CD4-positive, alpha-beta T cell (primary cell): ENCODE measurements around the gene EMC7. TPM values are rescaled to one million over a fixed set of nuclear protein-coding genes. Genes with fewer than 3 reads are reported as not detected.

Source experiments
- ATAC-seq: fragments of 200-7000 bp; cut with Tn5 transposase; one replicate; pipeline ENCODE4 v1.10.0; 2022; ENCODE audit warnings: mild to moderate bottlenecking; ENCODE audit not compliant: poor library complexity
- CTCF ChIA-PET: fragments of 350-600 bp; sonication (Branson Sonifier 250); formaldehyde crosslinking; loops from one replicate; lab custom pipeline; 2021; ENCODE audit warnings: antibody characterized with exemption, inconsistent platforms; lab: Charles Lee
- POLR2A ChIA-PET: fragments of 350-600 bp; sonication (Branson Sonifier 250); formaldehyde crosslinking; loops from one replicate; lab custom pipeline; 2021; ENCODE audit warnings: antibody characterized with exemption, inconsistent platforms; lab: Charles Lee
- DNase-seq, 14 experiments: peaks; one replicate each; pipeline ENCODE4 v3.0.0-alpha.2; 2013 to 2020; ENCODE audit warnings: mixed read lengths in 2 of 14
- H3K27ac ChIP-seq, 2 donors: one replicate each; pipeline versions ENCODE4 v1.5.1 to v1.7.0; 2013; ENCODE audit warnings: low read length in 2 of 2, low read depth in 1 of 2, mild to moderate bottlenecking in 1 of 2
- H3K27me3 ChIP-seq, 2 experiments: 1 replicate in 1 of 2; 2 replicates in 1 of 2; pipeline versions ENCODE4 v1.6.1 to v1.7.0; 2013; ENCODE audit warnings: low read length in 2 of 2, control low read depth in 1 of 2, mild to moderate bottlenecking in 1 of 2, moderate library complexity in 1 of 2; ENCODE audit not compliant: insufficient read depth in 2 of 2, control insufficient read depth in 1 of 2
- H3K36me3 ChIP-seq: one replicate; pipeline ENCODE4 v1.6.1; 2013; ENCODE audit warnings: low read length, control low read depth; ENCODE audit not compliant: insufficient read depth
- H3K4me1 ChIP-seq: one replicate; pipeline ENCODE4 v1.6.1; 2013; ENCODE audit warnings: low read length, control low read depth; ENCODE audit not compliant: insufficient read depth
- H3K4me3 ChIP-seq: one replicate; pipeline ENCODE4 v1.5.1; 2013; ENCODE audit warnings: mild to moderate bottlenecking, low read length, moderate library complexity
- H3K9me3 ChIP-seq, 2 experiments: 1 replicate in 1 of 2; 2 replicates in 1 of 2; pipeline versions ENCODE4 v1.6.1 to v1.7.0; 2013; ENCODE audit warnings: low read length in 2 of 2, mild to moderate bottlenecking in 2 of 2, control low read depth in 1 of 2, moderate library complexity in 1 of 2; ENCODE audit not compliant: control insufficient read depth in 1 of 2, insufficient read depth in 1 of 2
- H3K27ac Mint-ChIP-seq: one replicate; pipeline ENCODE4 v1.8.0; 2020; ENCODE audit warnings: mixed read lengths
- H3K27me3 Mint-ChIP-seq: one replicate; pipeline ENCODE4 v1.8.0; 2021; ENCODE audit warnings: mixed read lengths
- H3K36me3 Mint-ChIP-seq: one replicate; pipeline ENCODE4 v1.8.0; 2021; ENCODE audit warnings: low read depth, mixed read lengths
- H3K4me1 Mint-ChIP-seq: one replicate; pipeline ENCODE4 v1.8.0; 2021; ENCODE audit warnings: low read depth, mixed read lengths
- H3K4me3 Mint-ChIP-seq: one replicate; pipeline ENCODE4 v1.8.0; 2020; ENCODE audit warnings: mild to moderate bottlenecking, mixed read lengths
- H3K9me3 Mint-ChIP-seq: one replicate; pipeline ENCODE4 v1.8.0; 2020; ENCODE audit warnings: mixed read lengths
- CTCF ChIP-seq: fragments of 200-600 bp; IDR thresholded peaks from one replicate; pipeline ENCODE4 v1.8.0; 2022; ENCODE audit warnings: antibody characterized with exemption, mild to moderate bottlenecking
- intact Hi-C, 2 experiments: fragments of 100-400 bp; cut with DNase I in 1 of 2; cut with micrococcal nuclease in 1 of 2; formaldehyde crosslinking; loops; one replicate each; pipeline versions ENCODE4 v1.15.1 to v1.9.0; 2023 to 2025; cut with DNase I, micrococcal nuclease
- total RNA-seq, 174 experiments: library from RNA in 2 of 174; stranded (reverse) in 2 of 174; gene quantifications; one replicate each; pipeline ENCODE4 v1.2.3 and lab custom pipeline; 2021 to 2026

EMC7 gene
- total RNA-seq, 2 experiments from 2014 or later, result 54.0 to 54.6 TPM

GRCh38 chr15:34099914-34100313, 1.7 kb downstream of the EMC7 start:
- Mint-ChIP-seq H3K27ac (peak overlapping the region; percentile 96), H3K27me3 (no peaks in the 10 kb centered on the region), H3K4me1 (peaks cover 60% of the 10 kb centered on the region), H3K9me3 (peaks cover 4% of the 10 kb centered on the region), H3K36me3 (peaks cover 52% of the 10 kb centered on the region), H3K4me3 (peak overlapping the region; percentile 53)
- Histone ChIP-seq H3K4me3 (no peak overlapping the region), H3K9me3 (no peaks in the 10 kb centered on the region), H3K27me3 (no peaks in the 10 kb centered on the region), H3K36me3 (peaks cover 5% of the 10 kb centered on the region), H3K4me1 (peaks cover 20% of the 10 kb centered on the region), H3K27ac (no peak overlapping the region)
- intact Hi-C loops, result loop anchor here (2.0 to 5.0 kb wide), 7 partner anchors 59 to 887 kb away; partner anchors contain the start of genes AVEN (in 1 of the 2), LPCAT4 (in 1 of the 2), NOP10 (in 1 of the 2) and NUTM1 (in 1 of the 2)
- POLR2A ChIA-PET, result interaction anchor here (1.1 kb wide), 1 partner anchor 484 kb away, joined by 3 read pairs; the partner anchor contains the start of gene GOLGA8B
- no peak for TF ChIP-seq CTCF
- ATAC-seq (no peak), DNase-seq (no peak)
- CTCF ChIA-PET, result interaction anchor here (1.2 kb wide), 1 partner anchor 59 kb away, joined by 3 read pairs; no protein-coding TSS in a partner anchor

- ChIA-PET POLR2A (interaction anchor here (0.6 to 1.3 kb wide), 3 partner anchors 10 to 212 kb away, joined by 3 to 6 read pairs (median 4); partner anchors contain the start of genes EMC7 and PGBD4), CTCF (interaction anchor here (1.2 to 1.4 kb wide), 2 partner anchors 124 to 126 kb away, joined by 3 read pairs; partner anchors contain the start of gene KATNBL1)
- Histone ChIP-seq H3K9me3 (no peaks in the 10 kb centered on the region), H3K4me1 (no peaks in the 10 kb centered on the region), H3K36me3 (peaks cover 64% of the 10 kb centered on the region), H3K4me3 (no peak overlapping the region), H3K27me3 (no peaks in the 10 kb centered on the region), H3K27ac (no peak overlapping the region)
- DNase-seq (no peak), ATAC-seq (no peak)
- no peak for TF ChIP-seq CTCF
- Mint-ChIP-seq H3K4me3 (no peak overlapping the region), H3K36me3 (peaks cover 66% of the 10 kb centered on the region), H3K4me1 (no peaks in the 10 kb centered on the region), H3K27me3 (no peaks in the 10 kb centered on the region), H3K27ac (no peak overlapping the region), H3K9me3 (no peaks in the 10 kb centered on the region)
- intact Hi-C loops, result no loop called here
Observed at GRCh38 chr15:34085746-34086145, 15.9 kb downstream of the EMC7 start.

- Mint-ChIP-seq H3K9me3 (no peaks in the 10 kb centered on the region), H3K4me3 (no peak overlapping the region), H3K4me1 (no peaks in the 10 kb centered on the region), H3K36me3 (peaks cover 55% of the 10 kb centered on the region), H3K27ac (no peak overlapping the region), H3K27me3 (no peaks in the 10 kb centered on the region)
- H3K9me3 ChIP-seq, result no peaks in the 10 kb centered on the region
- CTCF ChIA-PET, result no interaction called here
- H3K4me3 ChIP-seq, result no peak overlapping the region
- no peaks in the 10 kb centered on the region for H3K27me3 ChIP-seq
- no peak overlapping the region for H3K27ac ChIP-seq
- POLR2A ChIA-PET, result no interaction called here
- no peak for DNase-seq
- H3K4me1 ChIP-seq, result no peaks in the 10 kb centered on the region
- ATAC-seq, result no peak
- intact Hi-C loops, result no loop called here
- H3K36me3 ChIP-seq, result peaks cover 52% of the 10 kb centered on the region
- TF ChIP-seq CTCF, result no peak
Observed at GRCh38 chr15:34084086-34084485, 17.6 kb downstream of the EMC7 start.
